K562 (cell line): ENCODE results near the gene PDHX. TPM values are rescaled to one million over a fixed set of nuclear protein-coding genes. Genes with fewer than 3 reads are reported as not detected.

Experiments
- CAMTA2 ChIP-seq: fragments of 250-450 bp; sonication (Bioruptor Pico); conservative IDR thresholded peaks from 2 replicates; pipeline ENCODE4 v1.5.1; 2022
- CSDE1 ChIP-seq, 2 experiments: fragments of 450-650 bp; IDR thresholded peaks; 2 replicates each; pipeline ENCODE4 v1.6.1; 2016; ENCODE audit warnings: mild to moderate bottlenecking in 1 of 2
- PCBP1 ChIP-seq: fragments of 200-400 bp; formaldehyde crosslinking; IDR thresholded peaks from 2 replicates; pipeline ENCODE4 v1.6.1; 2018; ENCODE audit warnings: mild to moderate bottlenecking, low read depth, low read length; ENCODE audit not compliant: poor library complexity, severe bottlenecking
- POLR3G ChIP-seq: IDR thresholded peaks from 2 replicates; pipeline ENCODE4 v1.6.1; 2011; ENCODE audit not compliant: insufficient read length, insufficient replicate concordance; ENCODE audit errors: extremely low read depth
- RBBP5 ChIP-seq: fragments of 200-600 bp; sonication (generic); IDR thresholded peaks from 2 replicates; pipeline ENCODE4 v1.6.1; 2012; ENCODE audit warnings: borderline replicate concordance, mild to moderate bottlenecking, low read length, control low read depth, inconsistent platforms; ENCODE audit not compliant: insufficient read depth, poor library complexity, severe bottlenecking
- RHOXF2B ChIP-seq: fragments of 250-450 bp; sonication (Bioruptor Pico); conservative IDR thresholded peaks from 2 replicates; pipeline ENCODE4 v1.5.1; 2021
- ZNF133 ChIP-seq: fragments of 250-450 bp; sonication (Bioruptor Pico); IDR thresholded peaks from 2 replicates; pipeline ENCODE4 v1.4.0; 2020; ENCODE audit warnings: mild to moderate bottlenecking
- ZNF311 ChIP-seq: fragments of 250-450 bp; sonication (Bioruptor Pico); IDR thresholded peaks from 2 replicates; pipeline ENCODE4 v1.4.0; 2020; ENCODE audit warnings: mild to moderate bottlenecking, moderate library complexity
- ZNF41 ChIP-seq: fragments of 250-450 bp; sonication (Bioruptor Pico); conservative IDR thresholded peaks from 2 replicates; pipeline ENCODE4 v1.4.0; 2020; ENCODE audit warnings: mild to moderate bottlenecking
- polyA plus RNA-seq, 8 experiments: library from polyadenylated mRNA; depleted of rRNA in 4 of 8; stranded (reverse) in 5 of 8; unstranded in 3 of 8; fragments of >200 nt; fragmentation: Nextera tagmentation in 2 of 8; fragmentation: Illumina TruSeq in 1 of 8; extraction: Ambion mirVana in 2 of 8; extraction: Trizol in 1 of 8; gene quantifications; 2 replicates each; pipeline versions ENCODE4 v1.2.1 to v1.2.3, GENCODE V29; 2011 to 2014; ENCODE audit warnings: inconsistent platforms in 1 of 8, missing spikeins in 1 of 8
- total RNA-seq, 7 experiments: library from RNA; depleted of rRNA in 6 of 7; stranded (reverse); fragments of >200 nt in 6 of 7; fragmentation: Illumina TruSeq in 2 of 7; extraction: Trizol in 2 of 7; gene quantifications; 2 replicates each; pipeline versions ENCODE4 v1.2.1 to v1.2.3, GENCODE V29; 2011 to 2021; ENCODE audit warnings: low replicate concordance in 1 of 7
- TF ChIP-seq, protein P1 (sequence below), 2 experiments: fragments of 450-650 bp; IDR thresholded peaks; 2 replicates each; pipeline ENCODE4 v1.6.1; 2018; ENCODE audit warnings: mild to moderate bottlenecking in 2 of 2, low read depth in 1 of 2; ENCODE audit not compliant: partially characterized antibody in 2 of 2
- TF ChIP-seq, protein P2 (sequence below), 2 experiments: fragments of 450-650 bp in 1 of 2; sonication (generic) in 1 of 2; formaldehyde crosslinking; conservative IDR thresholded peaks; 2 replicates each; pipeline versions ENCODE4 v1.4.0 to v1.8.1; 2020 to 2022; ENCODE audit warnings: mild to moderate bottlenecking in 1 of 2, missing genetic modification reagents in 1 of 2
- TF ChIP-seq, protein P3 (sequence below): fragments of 200-800 bp; sonication (Bioruptor generic); IDR thresholded peaks from 2 replicates; pipeline ENCODE4 v1.6.1; 2017; ENCODE audit warnings: missing genetic modification characterization, missing compliant biosample characterization
- TF ChIP-seq, protein P4 (sequence below): sonication (generic); formaldehyde crosslinking; IDR thresholded peaks from 2 replicates; pipeline ENCODE4 v1.8.1; 2023; ENCODE audit warnings: mild to moderate bottlenecking, missing genetic modification reagents
- TF ChIP-seq, protein P5 (sequence below): fragments of 150-350 bp; IDR thresholded peaks from 2 replicates; pipeline ENCODE4 v1.6.1; 2014; ENCODE audit warnings: low read depth, mild to moderate bottlenecking, low read length, borderline replicate concordance

The PDHX gene
- total and polyA plus RNA-seq, 9 of the 15 experiments (the other 6 are each of a cell fraction or from before 2014, with no cell fraction given): 20.8 to 43.5 (median 31.2) TPM

DNA sequence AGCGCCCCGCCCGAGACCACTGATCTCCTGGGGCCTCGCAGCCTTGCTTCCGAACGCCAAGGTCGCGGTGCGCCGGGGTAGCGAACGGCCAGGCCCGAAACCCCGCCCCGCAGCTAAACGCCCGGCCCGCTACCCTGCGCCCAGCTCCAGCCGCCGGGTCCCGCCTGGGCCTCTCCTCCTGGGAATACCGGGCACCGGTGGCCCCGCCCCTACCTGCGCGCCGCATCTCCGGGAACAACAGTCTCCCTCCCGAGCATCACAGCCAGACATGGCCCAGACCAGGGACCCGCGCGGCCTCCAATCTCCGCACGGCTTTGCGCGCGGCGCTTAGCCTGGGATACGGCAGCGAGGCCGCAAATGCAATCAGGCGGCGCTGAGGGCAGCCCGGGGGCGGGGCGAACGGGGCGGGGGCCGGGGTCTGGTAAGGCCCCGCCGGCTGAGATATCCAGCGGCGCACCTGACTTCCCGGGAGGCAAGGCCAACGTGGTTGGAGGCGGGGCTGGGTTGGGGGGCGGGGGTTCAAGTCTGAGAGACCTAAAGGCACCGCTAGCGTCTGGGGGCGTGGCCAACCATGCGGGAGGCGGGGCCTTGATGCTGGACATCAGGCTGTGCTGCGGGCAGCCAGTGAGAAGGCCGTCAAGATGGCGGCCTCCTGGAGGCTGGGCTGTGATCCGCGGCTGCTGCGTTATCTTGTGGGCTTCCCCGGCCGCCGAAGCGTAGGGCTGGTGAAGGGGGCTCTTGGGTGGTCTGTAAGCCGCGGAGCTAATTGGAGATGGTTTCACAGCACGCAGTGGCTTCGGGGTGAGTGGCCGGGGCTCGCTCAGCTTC lies at the start of gene PDHX, which contains the start of gene APIP (continued):
- TF ChIP-seq, protein P1, sequence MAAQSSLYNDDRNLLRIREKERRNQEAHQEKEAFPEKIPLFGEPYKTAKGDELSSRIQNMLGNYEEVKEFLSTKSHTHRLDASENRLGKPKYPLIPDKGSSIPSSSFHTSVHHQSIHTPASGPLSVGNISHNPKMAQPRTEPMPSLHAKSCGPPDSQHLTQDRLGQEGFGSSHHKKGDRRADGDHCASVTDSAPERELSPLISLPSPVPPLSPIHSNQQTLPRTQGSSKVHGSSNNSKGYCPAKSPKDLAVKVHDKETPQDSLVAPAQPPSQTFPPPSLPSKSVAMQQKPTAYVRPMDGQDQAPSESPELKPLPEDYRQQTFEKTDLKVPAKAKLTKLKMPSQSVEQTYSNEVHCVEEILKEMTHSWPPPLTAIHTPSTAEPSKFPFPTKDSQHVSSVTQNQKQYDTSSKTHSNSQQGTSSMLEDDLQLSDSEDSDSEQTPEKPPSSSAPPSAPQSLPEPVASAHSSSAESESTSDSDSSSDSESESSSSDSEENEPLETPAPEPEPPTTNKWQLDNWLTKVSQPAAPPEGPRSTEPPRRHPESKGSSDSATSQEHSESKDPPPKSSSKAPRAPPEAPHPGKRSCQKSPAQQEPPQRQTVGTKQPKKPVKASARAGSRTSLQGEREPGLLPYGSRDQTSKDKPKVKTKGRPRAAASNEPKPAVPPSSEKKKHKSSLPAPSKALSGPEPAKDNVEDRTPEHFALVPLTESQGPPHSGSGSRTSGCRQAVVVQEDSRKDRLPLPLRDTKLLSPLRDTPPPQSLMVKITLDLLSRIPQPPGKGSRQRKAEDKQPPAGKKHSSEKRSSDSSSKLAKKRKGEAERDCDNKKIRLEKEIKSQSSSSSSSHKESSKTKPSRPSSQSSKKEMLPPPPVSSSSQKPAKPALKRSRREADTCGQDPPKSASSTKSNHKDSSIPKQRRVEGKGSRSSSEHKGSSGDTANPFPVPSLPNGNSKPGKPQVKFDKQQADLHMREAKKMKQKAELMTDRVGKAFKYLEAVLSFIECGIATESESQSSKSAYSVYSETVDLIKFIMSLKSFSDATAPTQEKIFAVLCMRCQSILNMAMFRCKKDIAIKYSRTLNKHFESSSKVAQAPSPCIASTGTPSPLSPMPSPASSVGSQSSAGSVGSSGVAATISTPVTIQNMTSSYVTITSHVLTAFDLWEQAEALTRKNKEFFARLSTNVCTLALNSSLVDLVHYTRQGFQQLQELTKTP (IDR thresholded peaks at IDR 0.05; ENCODE audit: low read depth in 1 of 2, partially characterized antibody in 2 of 2): peak in 1 of 2 experiments; percentile 67
- TF ChIP-seq CAMTA2 (CRISPR knock-in tag): no peak
- TF ChIP-seq ZNF133: no peak
- TF ChIP-seq ZNF41 (CRISPR knock-in tag): no peak
- no peak for TF ChIP-seq PCBP1
- TF ChIP-seq CSDE1 (IDR thresholded peaks at IDR 0.05): peak in 1 of 2 experiments; percentile 93; a peak in 2 of 4 replicates
- TF ChIP-seq, protein P2, sequence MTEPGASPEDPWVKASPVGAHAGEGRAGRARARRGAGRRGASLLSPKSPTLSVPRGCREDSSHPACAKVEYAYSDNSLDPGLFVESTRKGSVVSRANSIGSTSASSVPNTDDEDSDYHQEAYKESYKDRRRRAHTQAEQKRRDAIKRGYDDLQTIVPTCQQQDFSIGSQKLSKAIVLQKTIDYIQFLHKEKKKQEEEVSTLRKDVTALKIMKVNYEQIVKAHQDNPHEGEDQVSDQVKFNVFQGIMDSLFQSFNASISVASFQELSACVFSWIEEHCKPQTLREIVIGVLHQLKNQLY (CRISPR knock-in tag; conservative IDR thresholded peaks at IDR 0.05): no peak
- TF ChIP-seq, protein P3, sequence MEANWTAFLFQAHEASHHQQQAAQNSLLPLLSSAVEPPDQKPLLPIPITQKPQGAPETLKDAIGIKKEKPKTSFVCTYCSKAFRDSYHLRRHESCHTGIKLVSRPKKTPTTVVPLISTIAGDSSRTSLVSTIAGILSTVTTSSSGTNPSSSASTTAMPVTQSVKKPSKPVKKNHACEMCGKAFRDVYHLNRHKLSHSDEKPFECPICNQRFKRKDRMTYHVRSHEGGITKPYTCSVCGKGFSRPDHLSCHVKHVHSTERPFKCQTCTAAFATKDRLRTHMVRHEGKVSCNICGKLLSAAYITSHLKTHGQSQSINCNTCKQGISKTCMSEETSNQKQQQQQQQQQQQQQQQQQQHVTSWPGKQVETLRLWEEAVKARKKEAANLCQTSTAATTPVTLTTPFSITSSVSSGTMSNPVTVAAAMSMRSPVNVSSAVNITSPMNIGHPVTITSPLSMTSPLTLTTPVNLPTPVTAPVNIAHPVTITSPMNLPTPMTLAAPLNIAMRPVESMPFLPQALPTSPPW: peak; percentile 99
- no peak for TF ChIP-seq RHOXF2B
- no peak for TF ChIP-seq POLR3G
- TF ChIP-seq, protein P4, sequence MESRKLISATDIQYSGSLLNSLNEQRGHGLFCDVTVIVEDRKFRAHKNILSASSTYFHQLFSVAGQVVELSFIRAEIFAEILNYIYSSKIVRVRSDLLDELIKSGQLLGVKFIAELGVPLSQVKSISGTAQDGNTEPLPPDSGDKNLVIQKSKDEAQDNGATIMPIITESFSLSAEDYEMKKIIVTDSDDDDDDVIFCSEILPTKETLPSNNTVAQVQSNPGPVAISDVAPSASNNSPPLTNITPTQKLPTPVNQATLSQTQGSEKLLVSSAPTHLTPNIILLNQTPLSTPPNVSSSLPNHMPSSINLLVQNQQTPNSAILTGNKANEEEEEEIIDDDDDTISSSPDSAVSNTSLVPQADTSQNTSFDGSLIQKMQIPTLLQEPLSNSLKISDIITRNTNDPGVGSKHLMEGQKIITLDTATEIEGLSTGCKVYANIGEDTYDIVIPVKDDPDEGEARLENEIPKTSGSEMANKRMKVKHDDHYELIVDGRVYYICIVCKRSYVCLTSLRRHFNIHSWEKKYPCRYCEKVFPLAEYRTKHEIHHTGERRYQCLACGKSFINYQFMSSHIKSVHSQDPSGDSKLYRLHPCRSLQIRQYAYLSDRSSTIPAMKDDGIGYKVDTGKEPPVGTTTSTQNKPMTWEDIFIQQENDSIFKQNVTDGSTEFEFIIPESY: 0 out of 2 replicates have a peak, but pooled peaks have one; percentile 27
- TF ChIP-seq, protein P5, sequence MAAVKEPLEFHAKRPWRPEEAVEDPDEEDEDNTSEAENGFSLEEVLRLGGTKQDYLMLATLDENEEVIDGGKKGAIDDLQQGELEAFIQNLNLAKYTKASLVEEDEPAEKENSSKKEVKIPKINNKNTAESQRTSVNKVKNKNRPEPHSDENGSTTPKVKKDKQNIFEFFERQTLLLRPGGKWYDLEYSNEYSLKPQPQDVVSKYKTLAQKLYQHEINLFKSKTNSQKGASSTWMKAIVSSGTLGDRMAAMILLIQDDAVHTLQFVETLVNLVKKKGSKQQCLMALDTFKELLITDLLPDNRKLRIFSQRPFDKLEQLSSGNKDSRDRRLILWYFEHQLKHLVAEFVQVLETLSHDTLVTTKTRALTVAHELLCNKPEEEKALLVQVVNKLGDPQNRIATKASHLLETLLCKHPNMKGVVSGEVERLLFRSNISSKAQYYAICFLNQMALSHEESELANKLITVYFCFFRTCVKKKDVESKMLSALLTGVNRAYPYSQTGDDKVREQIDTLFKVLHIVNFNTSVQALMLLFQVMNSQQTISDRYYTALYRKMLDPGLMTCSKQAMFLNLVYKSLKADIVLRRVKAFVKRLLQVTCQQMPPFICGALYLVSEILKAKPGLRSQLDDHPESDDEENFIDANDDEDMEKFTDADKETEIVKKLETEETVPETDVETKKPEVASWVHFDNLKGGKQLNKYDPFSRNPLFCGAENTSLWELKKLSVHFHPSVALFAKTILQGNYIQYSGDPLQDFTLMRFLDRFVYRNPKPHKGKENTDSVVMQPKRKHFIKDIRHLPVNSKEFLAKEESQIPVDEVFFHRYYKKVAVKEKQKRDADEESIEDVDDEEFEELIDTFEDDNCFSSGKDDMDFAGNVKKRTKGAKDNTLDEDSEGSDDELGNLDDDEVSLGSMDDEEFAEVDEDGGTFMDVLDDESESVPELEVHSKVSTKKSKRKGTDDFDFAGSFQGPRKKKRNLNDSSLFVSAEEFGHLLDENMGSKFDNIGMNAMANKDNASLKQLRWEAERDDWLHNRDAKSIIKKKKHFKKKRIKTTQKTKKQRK: no peak
- no peak for TF ChIP-seq ZNF311 (CRISPR knock-in tag)
- peak; percentile 82 for TF ChIP-seq RBBP5
